Esophagus muscularis mucosa (tissue), 4 donors: Measurements from ENCODE around the gene HCCS.

Experiments used
- CTCF ChIP-seq, 3 experiments: fragments of 200-600 bp in 2 of 3; fragments of 450-650 bp in 1 of 3; sonication (generic) in 2 of 3; IDR thresholded peaks; one replicate each; pipeline ENCODE4 v1.5.1; 2017 to 2019; ENCODE audit warnings: antibody characterized with exemption in 3 of 3, mild to moderate bottlenecking in 2 of 3, moderate library complexity in 1 of 3
- EP300 ChIP-seq: sonication (generic); formaldehyde crosslinking; IDR thresholded peaks from one replicate; pipeline ENCODE4 v1.6.1; 2017; ENCODE audit warnings: antibody characterized with exemption
- POLR2A ChIP-seq: fragments of 450-650 bp; IDR thresholded peaks from one replicate; pipeline ENCODE4 v1.6.1; 2017; ENCODE audit warnings: antibody characterized with exemption, moderate library complexity, mild to moderate bottlenecking, low read depth

- TF ChIP-seq CTCF (IDR thresholded peaks at IDR 0.05) (no peak), POLR2A (no peak), EP300 (no peak)
Measured at GRCh38 chrX:11064851-11065600, 46.1 kb upstream of the HCCS start.
